GM19193 (cell line): Measurements from ENCODE around the gene SMIM26.

Experiments
- POLR2A ChIP-seq: IDR thresholded peaks from 4 replicates; pipeline ENCODE4 v1.6.1; 2011; ENCODE audit not compliant: insufficient read depth, insufficient read length; ENCODE audit errors: extremely low read depth

Gene SMIM26

DNA sequence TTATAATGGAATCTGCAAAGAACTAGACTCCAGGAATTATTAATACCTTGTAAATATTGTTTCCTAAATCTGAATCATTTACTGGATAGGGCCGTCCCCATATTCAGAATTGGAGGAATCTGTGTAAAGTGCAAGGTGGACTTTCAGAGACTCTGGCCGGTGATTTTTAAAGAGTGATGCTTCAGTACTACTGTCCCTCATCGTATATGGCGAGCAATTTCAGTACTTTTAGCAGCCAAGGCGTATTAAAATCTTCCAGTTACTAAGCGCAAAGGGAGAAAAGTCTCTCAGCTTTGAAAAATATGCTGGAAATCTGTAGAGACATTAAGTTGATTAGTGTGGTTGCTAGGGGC lies 483 bp downstream of the SMIM26 start:
- TF ChIP-seq POLR2A: no peak

DNA sequence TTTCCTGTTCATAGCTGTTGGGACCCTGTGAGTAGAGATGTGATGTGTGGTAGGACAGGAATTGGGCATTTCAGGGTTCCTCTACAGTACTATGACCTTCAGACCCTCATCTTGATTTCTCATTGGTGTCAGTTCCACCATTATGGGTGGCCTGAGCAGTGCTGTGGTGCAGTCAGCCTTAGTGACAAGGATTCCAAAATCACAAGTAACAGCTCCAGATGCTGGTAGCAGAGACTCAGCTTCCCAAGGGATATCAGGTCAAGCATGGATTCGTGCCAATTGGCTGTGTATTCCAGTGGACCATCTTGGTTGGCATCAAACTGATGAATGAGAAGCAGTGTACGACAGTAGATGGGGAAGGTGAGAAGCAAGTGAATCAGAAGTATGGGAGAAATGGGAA lies 3.8 kb downstream of the SMIM26 start:
- TF ChIP-seq POLR2A: no peak

DNA sequence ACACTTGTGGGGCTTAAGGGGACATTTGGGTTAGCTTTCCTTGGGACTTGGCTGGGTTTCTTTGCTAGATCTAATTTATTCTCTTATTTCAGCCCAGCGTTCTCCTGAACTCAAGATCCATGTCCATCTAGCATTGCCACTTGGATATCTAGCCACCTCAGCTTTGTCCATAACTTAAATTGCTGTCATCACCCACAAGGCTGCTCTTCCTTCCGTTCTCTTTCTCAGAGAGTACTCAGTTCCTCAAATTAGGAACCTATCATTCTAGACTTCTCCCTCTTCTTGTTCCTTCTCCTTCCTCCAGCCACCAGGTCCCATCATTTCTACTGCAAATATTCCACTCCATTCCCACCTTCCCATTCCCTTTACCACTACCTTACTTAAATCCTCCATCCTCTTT lies 4.3 kb downstream of the SMIM26 start:
- no peak for TF ChIP-seq POLR2A

DNA sequence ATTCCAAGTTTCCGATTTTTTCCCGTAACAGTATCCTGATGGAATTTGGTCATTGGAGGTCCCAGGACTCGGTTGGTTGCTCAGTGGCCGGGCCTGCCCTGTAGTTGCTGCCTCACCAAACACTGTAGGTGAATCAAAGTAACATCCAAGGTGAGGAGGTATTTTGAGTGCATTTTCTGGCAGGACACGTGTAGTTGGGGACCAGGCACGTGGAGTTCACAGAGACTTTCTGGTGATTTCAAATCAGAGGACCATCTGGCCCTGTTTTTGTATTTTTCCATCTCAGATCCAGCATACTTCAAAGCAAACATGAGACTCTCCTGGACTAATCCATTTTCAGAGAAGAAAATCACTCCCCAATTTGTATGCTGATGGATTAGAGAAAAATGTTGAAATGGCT lies 10.7 kb downstream of the SMIM26 start:
- TF ChIP-seq POLR2A: no peak

GRCh38 chr20:18578581-18578980 lies 11.3 kb downstream of the SMIM26 start:
- no peak for TF ChIP-seq POLR2A

GRCh38 chr20:18580012-18580411 lies 12.8 kb downstream of the SMIM26 start:
- no peak for TF ChIP-seq POLR2A

DNA sequence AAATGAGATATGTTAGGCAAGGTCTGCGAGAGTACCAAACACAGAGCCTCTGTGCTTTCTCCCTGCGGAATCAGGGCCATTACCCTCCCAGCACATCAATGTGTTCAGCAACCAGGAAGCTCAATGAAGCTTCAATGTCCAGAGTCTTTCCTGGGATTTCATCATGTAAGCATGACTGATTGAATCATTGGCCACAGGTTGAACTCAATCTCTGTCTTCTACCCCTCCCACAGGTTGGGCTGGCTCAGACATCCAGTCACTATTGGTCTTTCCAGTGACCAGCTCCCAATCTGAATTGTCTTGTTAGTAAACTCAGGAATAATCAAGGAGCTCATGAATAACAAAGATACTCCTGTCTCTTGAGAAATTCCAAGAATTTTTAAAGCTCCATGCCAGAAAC lies 17.9 kb downstream of the SMIM26 start:
- no peak for TF ChIP-seq POLR2A

GRCh38 chr20:18587665-18588573 lies 20.7 kb downstream of the SMIM26 start, which contains the start of gene DTD1:
DTD1 (plus strand) TSS chr20:18588054; CDS start chr20:18588073, 19 bp downstream.
- TF ChIP-seq POLR2A: peak; percentile 75

DNA sequence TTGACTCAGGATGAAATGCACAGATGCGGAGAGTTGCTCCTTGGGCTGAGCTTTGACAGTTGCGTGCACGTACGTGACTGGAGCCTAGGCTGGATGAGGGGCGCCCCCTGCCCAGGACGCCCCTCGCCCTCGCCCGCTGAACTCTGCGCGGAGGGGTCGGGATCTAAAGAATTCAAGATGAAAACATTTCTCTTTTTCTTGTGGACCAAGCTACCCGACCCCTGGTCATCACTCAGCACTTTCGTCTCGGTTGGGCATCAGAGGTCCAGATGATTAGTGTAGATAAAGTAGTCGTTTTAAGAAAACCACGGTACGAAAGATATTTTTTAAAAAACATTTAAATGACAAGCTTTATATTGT lies 21.3 kb downstream of the SMIM26 start:
- TF ChIP-seq POLR2A: no peak

DNA sequence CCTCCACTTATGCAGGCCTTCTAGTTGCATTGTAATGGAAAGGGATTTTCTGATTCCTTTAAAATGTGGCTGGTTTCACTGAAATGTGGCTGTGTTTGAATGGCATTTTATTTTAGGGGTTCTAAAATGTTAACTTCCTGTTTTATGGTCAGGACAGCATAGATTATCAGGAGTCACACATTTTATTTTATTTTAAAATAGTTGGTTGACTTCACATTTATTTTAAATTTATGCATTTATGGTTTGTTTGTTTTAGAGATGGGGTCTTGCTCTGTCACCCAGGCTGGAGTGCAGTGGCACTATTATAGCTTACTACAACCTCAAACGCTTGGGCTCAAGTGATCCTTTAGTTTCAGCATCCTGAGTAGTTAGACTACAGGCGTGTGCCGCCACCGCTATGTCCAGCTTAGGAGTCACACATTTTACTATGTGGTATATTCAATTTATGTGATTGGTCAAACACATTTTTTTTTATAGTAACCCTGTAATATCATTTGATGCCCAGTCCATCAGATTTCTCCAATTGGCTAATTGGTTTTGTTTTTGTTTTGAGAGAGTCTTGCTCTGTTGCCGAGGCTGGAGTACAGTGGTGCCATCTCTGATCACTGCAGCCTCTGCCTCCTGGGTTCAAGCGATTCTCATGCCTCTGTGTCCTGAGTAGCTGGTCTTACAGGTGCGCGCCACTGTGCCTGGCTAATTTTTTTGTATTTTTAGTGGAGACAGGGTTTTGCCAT lies 22.9 kb downstream of the SMIM26 start:
- TF ChIP-seq POLR2A: no peak

GRCh38 chr20:18596270-18596669 lies 29.0 kb downstream of the SMIM26 start:
- no peak for TF ChIP-seq POLR2A

GRCh38 chr20:18609741-18610140 lies 42.5 kb downstream of the SMIM26 start:
- TF ChIP-seq POLR2A: no peak

DNA sequence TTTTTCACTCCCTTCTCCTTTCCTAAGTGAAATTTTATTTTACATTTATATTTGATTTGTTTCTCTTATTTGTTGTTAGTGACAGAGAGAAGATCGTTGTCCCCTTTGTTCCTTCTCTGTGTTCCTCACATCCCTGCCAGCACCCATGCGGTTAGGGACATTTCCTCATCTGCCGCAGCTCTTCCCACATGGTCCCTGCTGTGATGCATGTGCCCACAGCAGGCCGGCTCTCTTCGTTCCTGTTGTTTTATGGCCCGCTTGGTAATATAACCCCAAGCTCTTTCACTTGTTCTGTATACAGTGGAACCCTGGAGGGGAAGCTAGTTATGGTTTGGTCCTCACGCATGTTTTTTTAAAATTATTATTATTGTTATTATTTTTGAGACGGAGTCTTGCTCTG lies 44.3 kb downstream of the SMIM26 start:
- TF ChIP-seq POLR2A: no peak

DNA sequence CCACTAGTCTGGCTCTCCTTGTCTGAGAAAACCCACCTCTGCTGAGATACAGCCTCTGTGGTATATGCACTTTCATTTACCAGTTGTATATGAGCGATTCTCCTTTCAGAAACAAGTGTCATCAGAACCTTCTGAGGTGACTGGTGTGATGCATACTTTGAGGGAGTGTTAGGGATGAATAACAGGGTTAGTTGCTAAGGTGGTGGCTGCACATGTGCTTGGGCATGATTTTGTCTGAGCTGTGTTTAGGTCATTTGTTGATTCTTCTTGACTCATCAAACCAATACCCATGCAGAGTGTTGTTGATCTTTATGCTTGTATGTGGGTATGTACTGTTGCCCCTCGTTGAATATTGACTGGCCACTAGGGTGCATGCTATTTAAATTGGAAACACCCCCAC lies 46.3 kb downstream of the SMIM26 start:
- TF ChIP-seq POLR2A: no peak

GRCh38 chr20:18614244-18614643 lies 47.0 kb downstream of the SMIM26 start:
- no peak for TF ChIP-seq POLR2A

GRCh38 chr20:18615020-18615650 lies 47.9 kb downstream of the SMIM26 start:
- no peak for TF ChIP-seq POLR2A
